A549 (cell line): ENCODE data around the gene CDC14B.
"Not testable (repeated sequence)": the region's sequence is repeated elsewhere in the genome, so short reads cannot be mapped to it uniquely, and the experiment has no call there.

Experiments
- CEBPB ChIP-seq, 2 experiments: fragments of >200 bp in 1 of 2; sonication (Bioruptor Twin) in 1 of 2; formaldehyde crosslinking in 1 of 2; IDR thresholded peaks; 2 replicates each; pipeline ENCODE4 v1.6.1; 2012 to 2016
- CHD2 ChIP-seq: fragments of 150-350 bp; IDR thresholded peaks from 2 replicates; pipeline ENCODE4 v1.6.1; 2014; ENCODE audit warnings: low read length; ENCODE audit not compliant: partially characterized antibody
- CHD4 ChIP-seq: fragments of 200-600 bp; sonication (generic); IDR thresholded peaks from 2 replicates; pipeline ENCODE4 v1.6.1; 2016; ENCODE audit warnings: antibody characterized with exemption, mild to moderate bottlenecking, borderline replicate concordance
- CTCF ChIP-seq: fragments of >200 bp; sonication (Bioruptor Twin); formaldehyde crosslinking; IDR thresholded peaks from 3 replicates; pipeline ENCODE4 v1.5.1; 2016
- FOSB ChIP-seq: fragments of 250-450 bp; sonication (Bioruptor Pico); IDR thresholded peaks from 2 replicates; pipeline ENCODE4 v1.5.0; 2020; ENCODE audit warnings: mild to moderate bottlenecking, moderate library complexity
- HOXA7 ChIP-seq: fragments of 250-450 bp; sonication (Bioruptor Pico); IDR thresholded peaks from 2 replicates; pipeline ENCODE4 v1.5.0; 2020; ENCODE audit warnings: mild to moderate bottlenecking, moderate library complexity
- MAFK ChIP-seq: fragments of 450-650 bp; IDR thresholded peaks from 2 replicates; pipeline ENCODE4 v1.6.1; 2014; ENCODE audit not compliant: partially characterized antibody
- MAX ChIP-seq: IDR thresholded peaks from 2 replicates; pipeline ENCODE4 v1.6.1; 2012
- MYC ChIP-seq: IDR thresholded peaks from 2 replicates; pipeline ENCODE4 v1.6.1; 2012; ENCODE audit warnings: mild to moderate bottlenecking, inconsistent platforms, low read length, improper control_type of control experiment, borderline replicate concordance
- NR3C1 ChIP-seq: fragments of >200 bp; sonication (Bioruptor Twin); formaldehyde crosslinking; IDR thresholded peaks from 3 replicates; pipeline ENCODE4 v1.6.1; 2017
- SREBF2 ChIP-seq: fragments of 450-650 bp; IDR thresholded peaks from 2 replicates; pipeline ENCODE4 v1.6.1; 2014; ENCODE audit warnings: mild to moderate bottlenecking, moderate library complexity
- USF2 ChIP-seq: fragments of 450-650 bp; IDR thresholded peaks from 2 replicates; pipeline ENCODE4 v1.6.1; 2014; ENCODE audit warnings: antibody characterized with exemption

GRCh38 chr9:96633579-96633978, 13.9 kb upstream of the CDC14B start:
- TF ChIP-seq CHD2; MAX; NR3C1; CHD4; CTCF; FOSB (CRISPR knock-in tag); CEBPB (IDR thresholded peaks at IDR 0.05); USF2; MYC; MAFK; SREBF2; HOXA7 (CRISPR knock-in tag): not testable (repeated sequence)
